ENCODE data around the gene IGFBP4. TPM values are rescaled to one million over a fixed set of nuclear protein-coding genes. Genes with fewer than 3 reads are reported as not detected.

IGFBP4 gene
- total RNA-seq, 6 donors from 2014 or later: 80.7 to 524 (median 169) TPM

DNA sequence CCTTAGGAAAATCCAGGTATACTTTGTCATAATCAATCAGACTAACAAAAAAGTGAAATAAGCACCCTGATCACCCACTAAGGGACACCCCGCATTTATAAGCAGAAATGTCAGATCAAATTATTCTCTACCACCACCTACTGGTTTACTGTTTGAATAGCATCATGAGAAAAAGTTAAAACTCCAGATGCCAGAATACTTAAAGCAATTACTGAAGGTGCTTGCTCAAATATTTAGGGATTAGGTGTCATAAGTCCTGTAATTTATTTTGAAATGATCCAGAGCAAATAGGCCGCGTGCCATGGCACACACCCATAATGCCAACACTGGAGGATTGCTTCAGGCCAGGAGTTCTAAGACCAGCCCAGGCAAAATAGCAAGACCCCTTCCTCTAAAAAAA is 27.9 kb upstream of the IGFBP4 start:
- Histone ChIP-seq H3K4me3 (peak overlapping the region in 1 of 4 donors; percentile 0), H3K27me3 (no peaks in the 10 kb centered on the region), H3K9me3 (no peaks in the 10 kb centered on the region), H3K27ac (no peak overlapping the region), H3K4me1 (peaks cover 14 to 39% (median 24%) of the 10 kb centered on the region in 4 donors), H3K36me3 (no peaks in the 10 kb centered on the region)
- no peak for ATAC-seq (ENCODE audit: low FRiP score in 2 of 2)
- TF ChIP-seq, protein P1, sequence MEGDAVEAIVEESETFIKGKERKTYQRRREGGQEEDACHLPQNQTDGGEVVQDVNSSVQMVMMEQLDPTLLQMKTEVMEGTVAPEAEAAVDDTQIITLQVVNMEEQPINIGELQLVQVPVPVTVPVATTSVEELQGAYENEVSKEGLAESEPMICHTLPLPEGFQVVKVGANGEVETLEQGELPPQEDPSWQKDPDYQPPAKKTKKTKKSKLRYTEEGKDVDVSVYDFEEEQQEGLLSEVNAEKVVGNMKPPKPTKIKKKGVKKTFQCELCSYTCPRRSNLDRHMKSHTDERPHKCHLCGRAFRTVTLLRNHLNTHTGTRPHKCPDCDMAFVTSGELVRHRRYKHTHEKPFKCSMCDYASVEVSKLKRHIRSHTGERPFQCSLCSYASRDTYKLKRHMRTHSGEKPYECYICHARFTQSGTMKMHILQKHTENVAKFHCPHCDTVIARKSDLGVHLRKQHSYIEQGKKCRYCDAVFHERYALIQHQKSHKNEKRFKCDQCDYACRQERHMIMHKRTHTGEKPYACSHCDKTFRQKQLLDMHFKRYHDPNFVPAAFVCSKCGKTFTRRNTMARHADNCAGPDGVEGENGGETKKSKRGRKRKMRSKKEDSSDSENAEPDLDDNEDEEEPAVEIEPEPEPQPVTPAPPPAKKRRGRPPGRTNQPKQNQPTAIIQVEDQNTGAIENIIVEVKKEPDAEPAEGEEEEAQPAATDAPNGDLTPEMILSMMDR (IDR thresholded peaks at IDR 0.05): peak; percentile 47 to 72 (median 60)
- no peak for TF ChIP-seq EP300 (IDR thresholded peaks at IDR 0.05)
- no peak for DNase-seq
- WGBS, 2 donors: 33 to 36% methylated on average over 3 of the region's 3 CpGs

DNA sequence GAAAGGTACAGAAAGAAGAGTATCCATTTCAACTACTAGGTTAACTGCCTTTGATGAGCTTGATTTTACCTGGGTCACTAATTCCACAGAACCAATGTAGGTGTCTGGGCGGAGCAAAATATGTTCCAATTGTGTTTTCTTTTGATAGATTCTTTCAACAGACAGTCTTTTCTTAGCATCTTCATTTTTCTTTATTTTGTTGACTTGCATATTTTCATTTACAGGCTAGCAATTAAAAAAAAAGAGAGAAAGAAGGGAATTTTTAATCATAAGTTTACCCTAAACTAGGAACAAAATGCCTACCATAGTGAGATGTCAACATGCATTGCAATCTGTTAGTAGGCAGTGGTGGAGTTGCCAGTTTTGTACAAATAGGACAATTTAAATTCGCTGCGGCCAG is 26.6 kb upstream of the IGFBP4 start:
- Histone ChIP-seq H3K4me3 (peak overlapping the region in 2 of 4 donors; percentile 76 to 87), H3K27me3 (no peaks in the 10 kb centered on the region), H3K4me1 (peaks cover 14 to 39% (median 24%) of the 10 kb centered on the region in 4 donors), H3K27ac (no peak overlapping the region), H3K36me3 (no peaks in the 10 kb centered on the region), H3K9me3 (no peaks in the 10 kb centered on the region)
- 39 to 40% methylated on average over 3 of the region's 3 CpGs for whole genome bisulfite sequencing, 2 donors
- no peak for DNase-seq
- no peak for ATAC-seq (ENCODE audit: low FRiP score in 2 of 2)
- TF ChIP-seq POLR2A (IDR thresholded peaks at IDR 0.05): no peak
- TF ChIP-seq, protein P1 (IDR thresholded peaks at IDR 0.05): no peak
- no peak for TF ChIP-seq EP300 (IDR thresholded peaks at IDR 0.05)
- no peak for TF ChIP-seq POLR2AphosphoS5 (IDR thresholded peaks at IDR 0.05)

DNA sequence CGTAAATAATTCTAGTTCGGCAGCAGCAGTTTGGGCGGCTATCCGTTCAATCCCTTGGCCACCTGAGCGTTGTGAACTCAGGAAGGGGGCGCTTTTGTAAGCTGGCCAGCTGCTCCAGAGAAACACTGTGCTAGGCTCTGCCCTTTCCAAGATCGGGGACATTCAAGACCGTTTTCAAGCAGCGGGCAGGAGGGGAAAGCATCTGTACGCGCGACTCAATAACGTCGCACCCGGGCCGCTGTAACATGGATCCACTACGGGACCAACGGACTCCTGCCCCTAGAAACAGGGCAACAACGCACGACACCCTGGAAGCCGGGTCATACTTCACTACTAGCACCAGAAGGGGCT is 26.0 kb upstream of the IGFBP4 start:
- no peak for ATAC-seq (ENCODE audit: low FRiP score in 2 of 2)
- TF ChIP-seq EP300 (IDR thresholded peaks at IDR 0.05) (no peak), POLR2A (IDR thresholded peaks at IDR 0.05) (no peak), POLR2AphosphoS5 (IDR thresholded peaks at IDR 0.05) (no peak)
- TF ChIP-seq, protein P1 (IDR thresholded peaks at IDR 0.05): no peak
- H3K36me3 ChIP-seq: no peaks in the 10 kb centered on the region
- peaks cover 14 to 39% (median 24%) of the 10 kb centered on the region in 4 donors for H3K4me1 ChIP-seq
- 0% methylated on average over 4 to 12 of the region's 21 CpGs for WGBS, 2 donors
- H3K9me3 ChIP-seq: no peaks in the 10 kb centered on the region
- H3K27ac ChIP-seq: peak overlapping the region in 2 of 4 donors; percentile 56 to 60
- no peak for DNase-seq
- no peaks in the 10 kb centered on the region for H3K27me3 ChIP-seq
- H3K4me3 ChIP-seq: peak overlapping the region; percentile 43 to 87 (median 73)

DNA sequence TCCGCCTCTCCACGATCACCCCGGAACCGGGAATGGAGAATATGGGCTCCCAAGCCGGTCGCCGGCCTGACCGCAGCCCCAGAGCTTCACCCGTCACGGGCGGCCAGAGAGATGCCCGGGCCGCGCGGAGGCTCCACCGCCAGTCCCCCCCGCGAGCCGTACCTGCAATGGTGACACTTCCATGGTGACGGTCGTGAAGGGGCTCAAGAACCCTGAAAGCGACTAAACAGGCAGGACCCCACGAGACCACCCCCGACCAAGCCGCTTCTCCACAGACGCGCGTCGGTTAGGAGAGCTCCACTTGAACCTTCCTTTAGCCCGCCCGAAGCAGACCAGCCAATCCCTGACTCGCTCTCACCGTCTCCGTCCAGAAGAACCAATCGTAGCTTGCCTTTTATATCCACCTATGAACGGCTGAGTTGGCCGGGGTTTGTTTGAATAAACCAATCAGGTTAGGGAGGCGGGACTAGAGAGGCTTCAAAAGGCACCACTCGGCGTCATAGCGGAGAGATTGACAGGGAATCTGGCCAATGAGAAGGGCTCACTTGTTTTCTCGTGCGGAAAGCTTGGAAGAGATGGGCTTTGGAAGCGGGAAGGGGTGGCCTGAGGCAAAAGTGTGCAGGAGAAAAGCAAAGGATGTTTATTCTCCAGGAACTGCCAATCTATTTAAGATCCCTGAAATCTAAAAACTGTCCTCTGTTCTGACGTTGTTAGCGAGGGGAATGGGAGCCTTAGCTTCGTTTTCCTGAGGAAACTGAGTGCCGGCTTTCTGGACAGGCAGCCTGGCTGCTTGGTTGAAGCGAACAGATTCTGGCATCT is 25.4 kb upstream of the IGFBP4 start, which contains the start of gene TOP2A:
Gene TOP2A (minus strand): TSS at position 288 of the 819 bp plus-strand sequence. CDS start 105 bp downstream, at position 183.
- TF ChIP-seq, protein P1 (IDR thresholded peaks at IDR 0.05): no peak
- peak in 1 of 2 donors; percentile 36 for TF ChIP-seq POLR2AphosphoS5 (IDR thresholded peaks at IDR 0.05)

DNA sequence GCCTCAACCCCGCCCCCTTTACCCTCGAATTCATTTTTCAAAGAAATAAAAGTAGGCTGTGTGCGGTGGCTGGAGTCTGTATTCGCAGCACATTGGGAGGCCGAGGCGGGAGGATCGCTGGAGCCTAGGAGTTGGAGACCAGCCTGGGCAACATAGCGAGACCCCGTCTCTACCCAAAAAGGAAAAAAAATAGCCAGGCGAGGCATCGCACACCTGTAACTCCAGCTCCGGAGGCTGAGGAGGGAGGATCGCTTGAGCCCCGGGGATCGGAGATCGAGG is 24.9 kb upstream of the IGFBP4 start:
- Histone ChIP-seq H3K27ac (peak overlapping the region; percentile 38 to 82 (median 56)), H3K27me3 (no peaks in the 10 kb centered on the region), H3K9me3 (no peaks in the 10 kb centered on the region), H3K36me3 (no peaks in the 10 kb centered on the region), H3K4me3 (peak overlapping the region; percentile 36 to 87 (median 73)), H3K4me1 (peaks cover 14 to 43% (median 24%) of the 10 kb centered on the region in 4 donors)
- DNase-seq: no peak
- 65 to 67% methylated on average over 16 of the region's 16 CpGs for WGBS, 2 donors
- no peak for TF ChIP-seq POLR2A (IDR thresholded peaks at IDR 0.05)
- TF ChIP-seq POLR2AphosphoS5 (IDR thresholded peaks at IDR 0.05): no peak
- no peak for TF ChIP-seq EP300 (IDR thresholded peaks at IDR 0.05)
- TF ChIP-seq, protein P1 (IDR thresholded peaks at IDR 0.05): no peak
- ATAC-seq (ENCODE audit: low FRiP score in 2 of 2): no peak

More for the DNA sequence above, 25.4 kb upstream of the IGFBP4 start, which contains the start of gene TOP2A:
- Histone ChIP-seq H3K9me3 (no peaks in the 10 kb centered on the region), H3K27ac (peak within 1 kb of the TSS; percentile 38 to 82 (median 60)), H3K4me1 (peaks cover 14 to 39% (median 24%) of the 10 kb centered on the region in 4 donors), H3K27me3 (no peaks in the 10 kb centered on the region), H3K4me3 (peak within 1 kb of the TSS; percentile 43 to 87 (median 73)), H3K36me3 (no peaks in the 10 kb centered on the region)
- ATAC-seq (ENCODE audit: low FRiP score in 2 of 2): peak; percentile 99
- 0 to 2% methylated on average over 39 to 42 of the region's 49 CpGs for WGBS, 2 donors
- DNase-seq: peak; percentile 88 to 98
